HCT116 (cell line): ENCODE data around the gene MBD3L5.
"Not testable (repeated sequence)": the region's sequence is repeated elsewhere in the genome, so short reads cannot be mapped to it uniquely, and the experiment has no call there.

Source experiments
- CEBPB ChIP-seq: IDR thresholded peaks from 2 replicates; pipeline ENCODE4 v1.6.1; 2012; ENCODE audit warnings: low read depth
- POLR2A ChIP-seq: IDR thresholded peaks from 2 replicates; pipeline ENCODE4 v1.7.0; 2011; ENCODE audit warnings: borderline replicate concordance; ENCODE audit not compliant: insufficient read depth, insufficient read length; ENCODE audit errors: extremely low read depth
- RAD21 ChIP-seq: IDR thresholded peaks from 2 replicates; pipeline ENCODE4 v1.6.1; 2012; ENCODE audit warnings: low read depth, mild to moderate bottlenecking
- SP1 ChIP-seq: IDR thresholded peaks from 2 replicates; pipeline ENCODE4 v1.6.1; 2012; ENCODE audit warnings: low read depth
- TCF7L2 ChIP-seq: IDR thresholded peaks from 2 replicates; pipeline ENCODE4 v1.7.0; 2011; ENCODE audit warnings: borderline replicate concordance, inconsistent platforms; ENCODE audit not compliant: insufficient read depth, insufficient read length; ENCODE audit errors: extremely low read depth
- YY1 ChIP-seq: IDR thresholded peaks from 2 replicates; pipeline ENCODE4 v1.6.1; 2011; ENCODE audit warnings: low read length, low read depth, moderate library complexity, mild to moderate bottlenecking; ENCODE audit not compliant: insufficient replicate concordance; ENCODE audit errors: extremely low read depth
- TF ChIP-seq, protein P1 (sequence below): IDR thresholded peaks from 2 replicates; pipeline ENCODE4 v1.6.1; 2012
- TF ChIP-seq, protein P2 (sequence below), 3 experiments: fragments of 200-600 bp in 1 of 3; sonication (generic) in 1 of 3; IDR thresholded peaks in 2 of 3; conservative IDR thresholded peaks in 1 of 3; 2 replicates each; pipeline ENCODE4 v1.5.1; 2012 to 2017; ENCODE audit warnings: low read depth in 2 of 3, low read length in 2 of 3, antibody characterized with exemption in 1 of 3, borderline replicate concordance in 1 of 3, control low read depth in 1 of 3, mild to moderate bottlenecking in 1 of 3, mixed read lengths in 1 of 3, mixed run types in 1 of 3, moderate library complexity in 1 of 3; ENCODE audit not compliant: insufficient read depth in 1 of 3

DNA sequence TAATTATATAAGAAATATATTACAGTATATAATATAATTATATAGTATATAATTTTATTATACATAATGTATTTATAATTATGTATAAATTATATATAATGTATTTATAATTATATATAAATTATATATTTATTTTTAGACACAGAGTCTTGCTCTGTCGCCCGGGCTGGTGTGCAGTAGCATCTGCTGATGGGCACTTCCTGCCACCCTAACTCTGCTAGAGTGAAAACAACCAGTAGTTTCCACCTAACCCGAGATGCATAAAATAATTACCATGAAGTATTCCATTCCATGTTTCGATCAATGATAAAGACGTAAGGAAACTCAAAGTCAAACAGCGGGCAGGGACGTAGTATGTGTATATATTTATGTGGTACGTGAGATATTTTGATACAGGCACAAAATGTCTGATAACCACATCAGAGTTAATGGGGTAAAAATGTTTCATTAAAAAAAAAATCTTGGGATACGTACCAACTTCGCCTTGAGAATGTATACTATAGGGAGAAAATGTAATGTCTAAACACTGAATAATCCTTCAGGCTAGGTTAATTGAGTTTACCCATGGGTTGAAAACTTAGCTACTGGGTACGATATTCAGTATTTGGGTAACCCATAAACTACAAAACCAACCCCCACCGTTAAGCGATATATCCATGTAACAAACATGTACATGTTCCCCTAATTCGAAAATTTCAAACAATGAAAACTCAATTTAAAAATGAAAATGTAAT, 24.4 kb downstream of the MBD3L5 start:
- TF ChIP-seq RAD21, YY1, POLR2A, CEBPB, SP1, TCF7L2: not testable (repeated sequence)
- TF ChIP-seq, protein P1, sequence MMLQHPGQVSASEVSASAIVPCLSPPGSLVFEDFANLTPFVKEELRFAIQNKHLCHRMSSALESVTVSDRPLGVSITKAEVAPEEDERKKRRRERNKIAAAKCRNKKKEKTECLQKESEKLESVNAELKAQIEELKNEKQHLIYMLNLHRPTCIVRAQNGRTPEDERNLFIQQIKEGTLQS, result not testable (repeated sequence)
- TF ChIP-seq, protein P2, sequence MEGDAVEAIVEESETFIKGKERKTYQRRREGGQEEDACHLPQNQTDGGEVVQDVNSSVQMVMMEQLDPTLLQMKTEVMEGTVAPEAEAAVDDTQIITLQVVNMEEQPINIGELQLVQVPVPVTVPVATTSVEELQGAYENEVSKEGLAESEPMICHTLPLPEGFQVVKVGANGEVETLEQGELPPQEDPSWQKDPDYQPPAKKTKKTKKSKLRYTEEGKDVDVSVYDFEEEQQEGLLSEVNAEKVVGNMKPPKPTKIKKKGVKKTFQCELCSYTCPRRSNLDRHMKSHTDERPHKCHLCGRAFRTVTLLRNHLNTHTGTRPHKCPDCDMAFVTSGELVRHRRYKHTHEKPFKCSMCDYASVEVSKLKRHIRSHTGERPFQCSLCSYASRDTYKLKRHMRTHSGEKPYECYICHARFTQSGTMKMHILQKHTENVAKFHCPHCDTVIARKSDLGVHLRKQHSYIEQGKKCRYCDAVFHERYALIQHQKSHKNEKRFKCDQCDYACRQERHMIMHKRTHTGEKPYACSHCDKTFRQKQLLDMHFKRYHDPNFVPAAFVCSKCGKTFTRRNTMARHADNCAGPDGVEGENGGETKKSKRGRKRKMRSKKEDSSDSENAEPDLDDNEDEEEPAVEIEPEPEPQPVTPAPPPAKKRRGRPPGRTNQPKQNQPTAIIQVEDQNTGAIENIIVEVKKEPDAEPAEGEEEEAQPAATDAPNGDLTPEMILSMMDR (IDR thresholded peaks at IDR 0.05 in 2 of 3, conservative IDR thresholded peaks at IDR 0.05 in 1 of 3; ENCODE audit: borderline replicate concordance in 1 of 3, insufficient read depth in 1 of 3, low read depth in 2 of 3, low read length in 2 of 3), result not testable (repeated sequence)
